ENCODE data around the gene DYNAP.

DYNAP gene

DNA sequence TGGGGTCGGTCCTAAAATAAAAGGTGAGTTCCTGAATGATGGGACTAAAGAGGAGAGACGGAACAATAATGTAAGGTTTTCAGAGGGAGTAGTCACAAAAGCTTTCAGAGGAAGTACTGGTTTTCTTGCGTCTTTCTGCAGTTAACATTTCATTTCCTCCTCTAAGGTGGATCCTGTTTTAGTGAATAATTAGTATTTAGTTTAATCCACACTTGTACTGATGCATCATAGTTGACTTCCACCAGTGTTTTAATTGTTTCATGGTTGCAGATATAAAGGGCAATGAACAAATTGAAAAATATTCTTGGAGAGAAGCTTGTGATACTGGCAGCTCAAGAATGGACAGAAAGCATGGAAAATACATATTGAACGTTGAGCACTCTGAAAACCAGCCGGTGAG is at the start of gene DYNAP:
TSS of gene DYNAP (plus strand) at position 301 of the 400 bp plus-strand sequence. CDS start at position 339, 38 bp downstream.
- no peak for DNase-seq (ENCODE audit: low spot score)

DNA sequence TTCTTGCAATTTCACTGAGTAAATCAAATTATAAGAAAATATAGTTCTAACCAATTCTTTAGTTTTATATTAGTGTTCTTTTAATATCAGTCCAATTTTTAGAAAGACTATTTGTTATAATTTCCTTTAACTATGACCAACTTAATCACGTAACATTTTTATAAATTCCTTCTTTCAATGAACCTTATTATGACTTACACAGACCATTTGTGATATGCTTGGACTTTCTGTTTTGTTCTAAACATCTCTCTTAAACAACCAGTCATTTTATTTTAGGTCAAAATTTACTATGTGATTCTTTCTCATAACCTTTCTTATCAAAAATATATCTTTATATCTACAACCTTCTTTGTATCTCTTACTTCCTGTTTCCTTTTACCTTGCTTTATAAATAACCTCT is 39.5 kb upstream of the DYNAP start:
- no peak for DNase-seq (ENCODE audit: low spot score)

DNA sequence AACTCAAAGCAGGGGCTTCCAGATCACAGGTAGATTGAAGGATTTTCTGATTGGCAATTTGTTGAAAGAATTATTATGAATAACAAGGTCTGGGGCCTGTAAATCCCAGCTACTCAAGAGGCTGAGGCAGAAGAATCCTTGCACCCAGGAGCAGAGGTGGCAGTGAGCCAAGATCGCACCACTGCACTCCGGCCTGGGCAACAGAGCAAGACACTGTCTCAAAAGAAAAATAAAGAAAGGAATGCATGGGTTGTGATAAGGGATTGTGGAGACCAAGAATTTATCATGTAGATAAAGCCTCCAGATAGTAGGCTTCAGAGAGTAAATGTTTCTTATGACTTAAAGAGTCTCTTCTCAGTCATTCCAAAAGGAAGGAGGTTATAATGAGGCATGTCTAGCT is 35.8 kb upstream of the DYNAP start:
- DNase-seq (ENCODE audit: low spot score): no peak

GRCh38 chr18:54555996-54556395 is 35.0 kb upstream of the DYNAP start:
- no peak for DNase-seq (ENCODE audit: low spot score)

GRCh38 chr18:54557958-54558357 is 33.1 kb upstream of the DYNAP start:
- DNase-seq (ENCODE audit: low spot score): no peak

DNA sequence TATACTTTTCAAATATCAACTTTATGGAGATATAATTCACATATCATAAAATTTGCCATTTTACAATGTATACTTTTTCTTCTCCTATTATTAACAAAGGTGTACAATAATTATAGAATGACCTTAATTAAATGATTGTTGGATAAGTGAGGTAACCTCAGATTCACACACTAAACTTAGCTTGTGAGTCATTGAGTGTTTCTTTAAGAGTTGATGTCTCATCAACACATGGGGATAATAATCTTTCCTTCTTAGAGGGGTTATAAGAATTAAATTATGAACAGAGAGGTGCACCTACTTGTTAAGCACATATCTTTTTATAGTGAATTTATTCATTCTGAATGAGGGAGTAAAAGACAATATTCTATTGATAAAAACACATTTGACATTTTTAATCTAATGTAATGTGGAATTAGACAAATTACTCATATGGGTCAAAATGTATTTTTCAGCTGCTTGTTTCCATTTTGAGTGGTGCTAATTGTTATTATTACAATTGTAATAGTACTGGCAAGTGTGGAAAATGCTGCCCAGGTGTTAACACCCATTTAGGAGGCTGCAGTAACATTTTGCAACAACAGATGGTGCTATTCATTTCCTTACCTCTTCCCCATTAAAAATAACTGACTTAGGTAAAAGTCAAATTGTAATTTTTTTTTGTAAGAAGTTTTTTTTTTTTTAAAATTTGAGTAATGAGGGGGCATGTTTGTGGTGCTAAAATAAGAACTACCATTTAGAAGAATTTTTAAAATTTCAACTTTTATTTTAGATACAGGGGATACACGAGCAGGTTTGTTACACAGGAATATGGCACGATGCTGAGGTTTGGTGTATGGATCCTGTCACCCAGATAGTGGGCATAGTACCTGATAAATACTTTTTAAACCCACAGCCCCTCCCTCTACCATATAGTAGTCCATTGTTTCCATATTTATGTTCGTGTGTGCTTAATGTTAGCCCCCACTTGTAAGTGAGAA is 32.1 kb upstream of the DYNAP start:
- DNase-seq (ENCODE audit: low spot score): peak; percentile 11

- DNase-seq (ENCODE audit: low spot score): no peak
These were observed 29.3 kb upstream of the DYNAP start for GRCh38 chr18:54561706-54562267.

DNA sequence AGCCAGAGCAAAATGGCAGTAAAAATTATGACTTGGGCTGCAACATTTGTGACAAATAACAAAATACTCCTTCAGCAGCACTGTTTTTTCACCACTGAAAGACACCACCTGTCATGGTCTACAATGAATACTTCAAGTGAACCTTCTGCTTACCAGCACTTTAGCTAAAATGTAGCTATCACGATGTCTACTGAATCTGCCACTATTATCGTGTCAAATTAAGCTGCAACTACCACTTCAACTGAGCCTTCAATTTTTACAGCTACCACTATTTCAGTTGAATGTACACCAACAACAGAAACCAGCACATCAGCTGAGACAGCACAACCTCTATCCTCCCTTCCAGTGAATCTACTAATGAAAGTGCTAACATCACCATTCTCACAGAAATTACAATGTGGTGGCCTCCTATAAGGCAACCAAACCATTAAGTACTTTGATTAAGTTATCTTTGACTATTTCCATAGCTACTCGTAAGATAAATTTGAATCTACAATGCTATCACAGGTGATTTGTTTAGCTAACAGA is 10.8 kb upstream of the DYNAP start:
- DNase-seq (ENCODE audit: low spot score): no peak

DNA sequence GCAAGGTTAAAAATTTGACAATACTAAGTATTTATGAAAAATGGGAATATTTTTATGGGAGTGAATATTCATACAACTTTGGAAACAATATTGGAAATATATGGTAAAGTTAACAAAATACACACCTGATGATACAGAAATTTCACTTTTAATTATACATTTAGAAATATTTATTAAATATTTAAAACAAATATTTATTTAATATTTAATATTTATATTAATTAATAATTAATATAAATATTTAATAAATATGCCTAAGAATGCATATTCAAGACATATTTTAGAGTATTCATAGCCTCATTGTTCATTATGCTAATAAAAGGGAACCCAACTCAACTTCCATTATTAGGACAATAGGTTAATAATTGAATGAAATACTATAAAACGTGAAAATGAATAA is 7.0 kb upstream of the DYNAP start:
- DNase-seq (ENCODE audit: low spot score): no peak

- DNase-seq (ENCODE audit: low spot score): no peak
These were observed 5.3 kb upstream of the DYNAP start for GRCh38 chr18:54585743-54586142.

DNA sequence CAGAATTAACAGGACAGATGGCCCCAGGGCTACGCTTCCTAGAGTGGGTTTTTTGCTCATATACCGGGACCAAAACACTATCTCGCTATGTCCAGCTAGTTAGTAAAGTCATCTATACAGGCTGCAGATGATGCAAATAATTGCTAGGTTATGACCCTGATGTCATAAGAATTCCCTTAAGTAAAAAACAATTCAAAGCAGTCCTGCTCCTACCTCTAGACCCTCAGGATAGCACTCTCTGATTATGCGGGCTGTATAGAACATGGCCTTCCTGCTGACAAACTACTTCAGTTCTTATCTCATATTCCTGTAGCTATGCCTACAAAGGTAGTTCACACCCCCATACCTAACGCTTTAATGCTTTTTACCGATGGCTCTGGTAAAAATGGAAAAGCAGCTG is 13.2 kb downstream of the DYNAP start:
- no peak for DNase-seq (ENCODE audit: low spot score)

GRCh38 chr18:54606835-54607212 is 15.8 kb downstream of the DYNAP start:
- no peak for DNase-seq (ENCODE audit: low spot score)

DNA sequence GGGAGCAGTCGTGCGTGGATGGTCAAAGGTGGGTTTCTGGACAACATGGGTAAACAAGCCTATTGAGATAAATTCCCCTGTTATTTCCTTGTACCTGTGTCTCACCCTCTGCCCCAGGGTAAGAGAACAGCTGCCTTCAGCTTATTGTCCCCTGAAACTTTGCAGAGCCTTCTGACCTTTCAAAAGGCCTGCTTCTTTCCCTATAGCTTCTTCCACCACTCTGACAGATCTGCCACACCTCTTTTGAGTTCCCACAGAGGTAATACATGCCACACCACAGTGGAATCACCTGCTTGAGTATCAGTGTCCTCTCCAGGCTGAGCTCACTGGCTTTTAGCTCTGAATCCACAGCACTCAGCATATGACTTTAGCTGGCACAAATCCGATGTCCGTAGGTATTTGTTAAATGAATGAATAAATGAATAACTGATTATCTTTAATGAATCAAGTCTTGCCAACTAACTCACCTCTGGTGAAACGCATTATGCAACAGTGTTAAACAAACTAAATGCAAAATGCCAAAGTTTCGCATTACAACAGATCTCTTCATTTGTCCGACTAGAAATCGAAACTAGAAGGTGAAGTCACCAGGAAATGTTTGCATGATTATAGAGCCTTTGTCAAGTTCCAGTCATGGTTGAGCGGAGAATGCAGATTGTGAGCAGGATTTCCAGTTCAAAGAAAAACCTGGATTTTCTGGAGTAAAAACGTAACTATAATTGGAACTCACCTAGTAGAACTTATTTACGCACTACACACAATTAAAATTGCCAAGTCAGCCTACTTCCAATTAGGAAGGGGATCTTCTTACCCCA is 16.4 kb downstream of the DYNAP start:
- no peak for DNase-seq (ENCODE audit: low spot score)

DNA sequence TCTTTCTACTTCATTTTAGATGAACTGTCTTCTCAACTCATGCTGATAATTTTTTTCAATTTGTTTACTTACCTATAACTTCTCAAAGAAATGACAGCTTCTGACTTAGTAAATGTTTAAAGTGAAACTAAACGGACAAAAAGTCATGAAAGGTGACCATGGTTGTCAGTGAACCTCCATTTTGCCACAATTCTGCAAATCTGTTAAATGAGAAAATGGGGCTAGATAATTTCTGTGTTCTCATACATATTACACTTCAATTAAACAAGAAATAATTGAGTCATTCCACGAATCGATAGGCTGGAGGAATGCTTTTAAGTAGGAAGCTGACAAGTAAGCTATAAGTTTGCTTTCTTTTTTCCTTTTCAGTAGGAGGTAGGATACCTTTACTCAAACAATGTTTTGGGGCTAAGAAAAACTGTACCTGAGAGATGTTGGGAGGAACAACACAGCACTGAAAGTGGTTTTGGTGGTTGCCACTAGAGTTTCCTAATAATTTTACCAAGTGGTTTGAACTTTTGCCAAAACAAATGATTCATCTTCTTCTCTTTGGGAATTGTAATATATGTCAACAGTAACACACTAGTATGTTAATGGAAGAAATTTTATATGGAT is 17.1 kb downstream of the DYNAP start:
- DNase-seq (ENCODE audit: low spot score): no peak

GRCh38 chr18:54611816-54612215 is 20.8 kb downstream of the DYNAP start:
- DNase-seq (ENCODE audit: low spot score): no peak

GRCh38 chr18:54612237-54612636 is 21.2 kb downstream of the DYNAP start:
- DNase-seq (ENCODE audit: low spot score): no peak

DNA sequence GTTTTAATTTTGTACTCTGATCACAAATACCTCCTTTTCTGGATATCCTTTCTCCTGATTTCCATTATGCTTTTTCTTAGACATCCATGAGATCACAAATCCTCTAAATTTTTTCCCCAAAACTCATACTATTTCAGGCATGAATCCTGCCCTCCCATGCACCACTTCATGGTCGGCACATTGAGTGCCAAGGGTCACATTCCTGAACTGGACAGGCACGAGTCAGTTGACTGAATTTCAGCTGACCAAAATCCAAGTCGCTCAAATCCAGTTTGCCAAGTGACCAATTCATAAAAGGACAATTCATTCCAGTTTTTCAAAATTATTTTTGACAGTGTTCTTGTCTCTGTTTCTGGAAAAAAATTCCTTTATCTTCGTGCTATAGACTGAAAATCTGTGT is 22.1 kb downstream of the DYNAP start:
- DNase-seq (ENCODE audit: low spot score): no peak

DNA sequence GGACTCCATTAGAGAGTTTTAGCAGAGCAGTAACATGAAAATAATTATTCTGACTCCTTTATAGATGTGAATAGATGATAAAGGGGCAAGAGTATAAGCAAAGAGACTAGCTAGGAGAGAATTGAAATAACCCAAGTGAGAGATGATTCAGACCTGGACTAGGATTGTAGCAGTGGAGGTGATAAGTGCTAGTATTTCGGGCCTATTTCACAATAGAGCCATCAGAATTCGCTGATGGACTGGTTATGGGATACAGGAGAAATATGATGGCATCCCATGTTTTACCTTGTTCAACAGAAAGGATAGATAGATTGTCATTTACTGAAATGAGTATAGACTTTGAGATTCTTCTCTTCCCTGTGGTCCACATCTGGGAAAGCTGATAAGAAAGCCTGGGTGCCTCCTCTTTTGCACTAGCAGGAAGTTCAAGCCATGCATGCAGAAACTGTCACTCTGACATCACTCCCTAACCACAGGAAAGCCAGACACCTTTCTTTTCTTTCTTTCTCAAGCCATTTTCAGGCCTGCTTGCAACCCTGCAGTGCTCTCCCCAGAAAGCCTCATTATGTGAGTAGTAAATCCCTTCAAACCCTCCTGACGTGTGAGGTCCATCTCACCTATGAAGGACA is 25.3 kb downstream of the DYNAP start:
- no peak for DNase-seq (ENCODE audit: low spot score)

GRCh38 chr18:54622084-54622483 is 31.0 kb downstream of the DYNAP start:
- no peak for DNase-seq (ENCODE audit: low spot score)

- no peak for DNase-seq (ENCODE audit: low spot score)
These were observed 35.7 kb downstream of the DYNAP start for GRCh38 chr18:54626779-54627178.

- DNase-seq (ENCODE audit: low spot score): no peak
These were observed 39.9 kb downstream of the DYNAP start for GRCh38 chr18:54630963-54631362.

GRCh38 chr18:54636217-54636616 is 45.2 kb downstream of the DYNAP start:
- DNase-seq (ENCODE audit: low spot score): no peak
